Esophagus muscularis mucosa (tissue), 4 donors: ENCODE results near the gene SUN3. TPM values are rescaled to one million over a fixed set of nuclear protein-coding genes. Genes with fewer than 3 reads are reported as not detected.

Source experiments
- DNase-seq: peaks from one replicate; pipeline ENCODE4 v3.0.0-alpha.2; 2017; ENCODE audit errors: extremely low spot score
- H3K27ac ChIP-seq, 4 donors: fragments of 200-600 bp; sonication (generic); replicated peaks in 1 of 4; 1 replicate in 3 of 4; 2 replicates in 1 of 4; pipeline ENCODE4 v1.5.1; 2016 to 2019; ENCODE audit warnings: mild to moderate bottlenecking in 1 of 4
- H3K27me3 ChIP-seq, 4 donors: fragments of 200-600 bp; sonication (generic); one replicate each; pipeline versions ENCODE4 v1.5.1 to v1.6.0; 2016 to 2019
- H3K36me3 ChIP-seq, 4 donors: fragments of 200-600 bp; sonication (generic); one replicate each; pipeline ENCODE4 v1.5.1; 2016 to 2019
- H3K4me1 ChIP-seq, 4 donors: fragments of 200-600 bp; sonication (generic); one replicate each; pipeline ENCODE4 v1.5.1; 2016 to 2019
- H3K4me3 ChIP-seq, 4 donors: fragments of 200-600 bp; sonication (generic); 1 replicate in 2 of 4; 2 replicates in 2 of 4; pipeline ENCODE4 v1.5.1; 2016 to 2019; ENCODE audit warnings: mild to moderate bottlenecking in 4 of 4, moderate library complexity in 1 of 4
- H3K9me3 ChIP-seq, 4 donors: fragments of 200-600 bp; sonication (generic); 1 replicate in 3 of 4; 2 replicates in 1 of 4; pipeline ENCODE4 v1.5.1; 2016 to 2019
- CTCF ChIP-seq, 3 experiments: fragments of 200-600 bp in 2 of 3; fragments of 450-650 bp in 1 of 3; sonication (generic) in 2 of 3; IDR thresholded peaks; one replicate each; pipeline ENCODE4 v1.5.1; 2017 to 2019; ENCODE audit warnings: antibody characterized with exemption in 3 of 3, mild to moderate bottlenecking in 2 of 3, moderate library complexity in 1 of 3
- EP300 ChIP-seq: sonication (generic); formaldehyde crosslinking; IDR thresholded peaks from one replicate; pipeline ENCODE4 v1.6.1; 2017; ENCODE audit warnings: antibody characterized with exemption
- POLR2A ChIP-seq: fragments of 450-650 bp; IDR thresholded peaks from one replicate; pipeline ENCODE4 v1.6.1; 2017; ENCODE audit warnings: antibody characterized with exemption, moderate library complexity, mild to moderate bottlenecking, low read depth
- POLR2AphosphoS5 ChIP-seq, 2 donors: sonication (generic); formaldehyde crosslinking; IDR thresholded peaks; one replicate each; pipeline ENCODE4 v1.6.1; 2017; ENCODE audit warnings: antibody characterized with exemption in 2 of 2
- WGBS: methylation state at CpG from one replicate; pipeline ENCODE4 v1.1.5; 2018; 5-methylcytosine and 5-hydroxymethylcytosine counted together
- intact Hi-C: fragments of 100-400 bp; cut with DNase I; formaldehyde crosslinking; loops from one replicate; pipeline ENCODE4 v1.15.1; 2023
- total RNA-seq, 4 donors: library from RNA; depleted of rRNA; stranded (reverse); fragments of >200 nt; gene quantifications; one replicate each; pipeline versions ENCODE4 v1.1.0 to v1.2.1, GENCODE V29; 2016

Gene SUN3
- total RNA-seq, 4 donors from 2014 or later, result not detected

GRCh38 chr7:48017674-48018073 lies 11.2 kb downstream of the SUN3 start:
- DNase-seq, result no peak
- Histone ChIP-seq H3K9me3 (no peaks in the 10 kb centered on the region), H3K27me3 (no peaks in the 10 kb centered on the region), H3K4me3 (no peak overlapping the region), H3K4me1 (no peaks in the 10 kb centered on the region), H3K27ac (no peak overlapping the region), H3K36me3 (no peaks in the 10 kb centered on the region)
- TF ChIP-seq POLR2AphosphoS5 (IDR thresholded peaks at IDR 0.05) (no peak), POLR2A (no peak), CTCF (IDR thresholded peaks at IDR 0.05) (no peak), EP300 (no peak)
- WGBS, result 95% methylated on average over 4 of the region's 4 CpGs
- intact Hi-C loops, result no loop called here

- peaks cover 0 to 5% (median 0%) of the 10 kb centered on the region in 4 donors for H3K4me1 ChIP-seq
- no peak overlapping the region for H3K27ac ChIP-seq
- H3K27me3 ChIP-seq, result no peaks in the 10 kb centered on the region
- TF ChIP-seq POLR2A (no peak), EP300 (no peak), POLR2AphosphoS5 (IDR thresholded peaks at IDR 0.05) (no peak), CTCF (IDR thresholded peaks at IDR 0.05) (no peak)
- H3K9me3 ChIP-seq, result no peaks in the 10 kb centered on the region
- no peak overlapping the region for H3K4me3 ChIP-seq
- DNase-seq, result no peak
- intact Hi-C loops, result no loop called here
- no peaks in the 10 kb centered on the region for H3K36me3 ChIP-seq
Measured at GRCh38 chr7:48016641-48017040, 12.3 kb downstream of the SUN3 start.

- no peak overlapping the region for H3K4me3 ChIP-seq
- intact Hi-C loops, result no loop called here
- no peak overlapping the region for H3K27ac ChIP-seq
- no peak for TF ChIP-seq POLR2AphosphoS5 (IDR thresholded peaks at IDR 0.05)
- TF ChIP-seq EP300, result no peak
- TF ChIP-seq CTCF (IDR thresholded peaks at IDR 0.05), result no peak
- TF ChIP-seq POLR2A, result no peak
- no peaks in the 10 kb centered on the region for H3K9me3 ChIP-seq
- peaks cover 0 to 5% (median 0%) of the 10 kb centered on the region in 4 donors for H3K4me1 ChIP-seq
- no peak for DNase-seq
- 41% methylated on average over 3 of the region's 3 CpGs for WGBS
- no peaks in the 10 kb centered on the region for H3K36me3 ChIP-seq
- peaks cover 0 to 10% (median 0%) of the 10 kb centered on the region in 4 donors for H3K27me3 ChIP-seq
Measured at GRCh38 chr7:48011951-48012350, 17.0 kb downstream of the SUN3 start.

DNA sequence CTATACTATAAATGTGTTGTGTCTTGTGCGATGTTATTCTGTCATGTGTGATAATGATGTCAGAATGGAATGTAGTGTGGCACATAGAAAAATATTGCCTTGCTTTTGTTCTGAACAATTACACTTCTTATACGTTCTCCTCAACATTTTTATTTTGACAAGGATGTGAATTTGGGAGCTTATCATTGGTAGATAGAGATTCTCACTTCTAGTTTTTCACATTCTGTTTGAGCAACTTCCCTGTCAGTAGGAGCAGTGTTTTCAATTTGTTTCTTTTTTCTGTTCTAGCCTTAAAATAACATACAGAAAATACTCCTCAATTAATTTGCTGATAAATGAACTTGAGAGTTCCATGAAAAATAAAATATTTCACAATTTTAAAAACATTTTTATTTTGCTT lies 17.6 kb downstream of the SUN3 start:
- Histone ChIP-seq H3K27me3 (peaks cover 0 to 12% (median 0%) of the 10 kb centered on the region in 4 donors), H3K36me3 (no peaks in the 10 kb centered on the region), H3K4me3 (no peak overlapping the region), H3K27ac (no peak overlapping the region), H3K4me1 (peaks cover 0 to 5% (median 0%) of the 10 kb centered on the region in 4 donors), H3K9me3 (no peaks in the 10 kb centered on the region)
- 65% methylated on average over 2 of the region's 2 CpGs for WGBS
- intact Hi-C loops, result no loop called here
- no peak for DNase-seq
- no peak for TF ChIP-seq EP300
- no peak for TF ChIP-seq POLR2AphosphoS5 (IDR thresholded peaks at IDR 0.05)
- no peak for TF ChIP-seq POLR2A
- no peak for TF ChIP-seq CTCF (IDR thresholded peaks at IDR 0.05)

DNA sequence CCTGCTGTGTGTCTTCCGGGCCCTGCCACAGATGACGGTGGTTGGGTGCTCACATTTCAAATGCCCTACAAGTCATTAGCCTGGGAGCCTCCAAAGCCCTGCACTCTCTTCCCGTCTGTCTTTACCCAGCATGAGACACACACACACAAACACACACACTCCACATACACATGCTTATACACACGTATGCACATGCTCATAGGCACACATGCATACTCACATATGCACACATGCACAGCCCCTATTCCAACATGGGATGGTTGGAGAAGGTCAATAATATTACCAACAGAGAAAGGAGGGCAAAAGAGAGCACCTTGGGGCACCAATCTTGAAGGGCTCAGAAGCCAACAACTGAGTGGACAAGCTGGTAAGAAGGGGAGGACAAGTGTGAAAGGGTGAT lies 19.0 kb downstream of the SUN3 start:
- intact Hi-C loops, result no loop called here
- 98% methylated on average over 4 of the region's 4 CpGs for WGBS
- Histone ChIP-seq H3K27me3 (peaks cover 0 to 12% (median 0%) of the 10 kb centered on the region in 4 donors), H3K36me3 (no peaks in the 10 kb centered on the region), H3K4me3 (no peak overlapping the region), H3K27ac (no peak overlapping the region), H3K4me1 (peaks cover 0 to 5% (median 0%) of the 10 kb centered on the region in 4 donors), H3K9me3 (no peaks in the 10 kb centered on the region)
- no peak for DNase-seq
- TF ChIP-seq POLR2AphosphoS5 (IDR thresholded peaks at IDR 0.05) (no peak), CTCF (IDR thresholded peaks at IDR 0.05) (no peak), EP300 (no peak), POLR2A (no peak)
